H1 (cell line): Measurements from ENCODE around the gene MEF2D. TPM values are rescaled to one million over a fixed set of nuclear protein-coding genes. Genes with fewer than 3 reads are reported as not detected.

ENCODE experiments used
- CBX8 ChIP-seq: fragments of 300-800, 300-1000 bp; sonication (generic); IDR thresholded peaks from 2 replicates; pipeline ENCODE4 v1.7.1; 2016; ENCODE audit warnings: low read depth, low read length, borderline replicate concordance
- SP1 ChIP-seq: IDR thresholded peaks from 2 replicates; pipeline ENCODE4 v1.6.1; 2011; ENCODE audit warnings: low read depth, low read length
- TCF12 ChIP-seq: IDR thresholded peaks from 2 replicates; pipeline ENCODE4 v1.6.1; 2011; ENCODE audit warnings: low read depth, mild to moderate bottlenecking, low read length
- polyA plus RNA-seq, 7 experiments: library from polyadenylated mRNA; depleted of rRNA in 3 of 7; stranded (reverse) in 5 of 7; unstranded in 2 of 7; fragments of >200 nt in 5 of 7; fragments of 200-250 nt in 2 of 7; gene quantifications; 1 replicate in 5 of 7; 2 replicates in 1 of 7; 4 replicates in 1 of 7; pipeline versions ENCODE4 v1.2.1 to v1.2.3, GENCODE V29; 2011 to 2013; ENCODE audit warnings: missing spikeins in 2 of 7, mixed read lengths in 2 of 7
- total RNA-seq: library from RNA; stranded (reverse); fragmentation: NEBNext Ultra II Directional; extraction: Animal tissue kit (Norgen Biotek cat#: 25700); gene quantifications from 2 replicates; pipeline ENCODE4 v1.2.1, GENCODE V29; 2021
- TF ChIP-seq, protein P1 (sequence below): IDR thresholded peaks from 2 replicates; pipeline ENCODE4 v1.6.1; 2012; ENCODE audit warnings: low read length, inconsistent platforms
- TF ChIP-seq, protein P2 (sequence below), 3 experiments: IDR thresholded peaks; 1 replicate in 2 of 3; 2 replicates in 1 of 3; pipeline versions ENCODE4 v1.5.1 to v1.6.1; 2011; ENCODE audit warnings: low read length in 3 of 3, mild to moderate bottlenecking in 3 of 3, inconsistent platforms in 2 of 3, low read depth in 1 of 3, moderate library complexity in 1 of 3; ENCODE audit not compliant: insufficient read depth in 1 of 3; ENCODE audit errors: control extremely low read depth in 1 of 3

MEF2D gene
- total and polyA plus RNA-seq, 2 of the 8 experiments (the other 6 are each of a cell fraction or from before 2014, with no cell fraction given), result 17.3 to 20.3 TPM

DNA sequence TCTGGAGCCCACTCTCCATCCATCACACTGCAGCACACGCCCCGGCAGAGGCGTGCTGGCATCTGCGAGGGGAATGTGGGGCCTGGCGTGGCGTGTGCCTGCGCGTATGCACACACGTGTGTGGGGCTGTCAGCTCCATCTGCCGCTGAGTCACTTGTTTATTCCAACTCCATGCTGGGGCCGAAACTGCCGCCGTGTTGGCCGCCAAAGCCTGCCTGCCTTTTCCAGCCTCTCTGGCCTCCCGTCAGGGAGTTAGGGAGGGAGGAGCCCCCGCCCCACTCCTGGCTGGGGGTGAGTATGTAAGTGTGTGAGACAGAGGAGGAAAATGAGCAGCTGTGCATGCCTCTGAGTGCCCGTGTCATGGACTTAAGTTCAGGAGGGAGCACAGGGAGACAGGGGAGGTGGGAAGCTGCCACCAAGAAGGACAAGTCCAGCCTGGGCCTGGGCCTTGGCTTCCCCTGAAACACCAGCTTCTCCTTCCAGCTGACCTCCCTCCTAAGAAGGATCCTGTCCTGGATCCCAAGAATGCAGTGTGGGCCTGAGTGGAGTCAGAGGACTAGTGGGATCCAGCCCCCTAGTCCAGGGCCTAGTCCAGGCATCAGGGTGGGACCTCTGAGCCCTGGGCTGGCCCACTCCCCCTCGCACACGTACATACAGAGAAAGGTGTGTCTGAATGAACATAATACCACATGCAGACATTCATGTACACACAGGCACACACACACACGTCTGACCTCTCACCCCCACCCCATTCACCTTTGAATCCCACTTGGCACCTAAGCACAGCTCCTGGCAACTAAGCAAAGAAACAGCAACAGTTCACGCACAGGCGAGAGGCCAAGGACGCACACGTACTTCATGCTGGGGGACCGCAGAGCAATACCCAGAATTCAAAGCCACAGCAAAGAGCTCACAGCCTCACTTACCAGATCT, 24.7 kb downstream of the MEF2D start (continued):
- TF ChIP-seq, protein P1, sequence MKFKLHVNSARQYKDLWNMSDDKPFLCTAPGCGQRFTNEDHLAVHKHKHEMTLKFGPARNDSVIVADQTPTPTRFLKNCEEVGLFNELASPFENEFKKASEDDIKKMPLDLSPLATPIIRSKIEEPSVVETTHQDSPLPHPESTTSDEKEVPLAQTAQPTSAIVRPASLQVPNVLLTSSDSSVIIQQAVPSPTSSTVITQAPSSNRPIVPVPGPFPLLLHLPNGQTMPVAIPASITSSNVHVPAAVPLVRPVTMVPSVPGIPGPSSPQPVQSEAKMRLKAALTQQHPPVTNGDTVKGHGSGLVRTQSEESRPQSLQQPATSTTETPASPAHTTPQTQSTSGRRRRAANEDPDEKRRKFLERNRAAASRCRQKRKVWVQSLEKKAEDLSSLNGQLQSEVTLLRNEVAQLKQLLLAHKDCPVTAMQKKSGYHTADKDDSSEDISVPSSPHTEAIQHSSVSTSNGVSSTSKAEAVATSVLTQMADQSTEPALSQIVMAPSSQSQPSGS, result no peak
- TF ChIP-seq CBX8, result no peak
- TF ChIP-seq TCF12, result no peak
- TF ChIP-seq SP1, result no peak
- TF ChIP-seq, protein P2, sequence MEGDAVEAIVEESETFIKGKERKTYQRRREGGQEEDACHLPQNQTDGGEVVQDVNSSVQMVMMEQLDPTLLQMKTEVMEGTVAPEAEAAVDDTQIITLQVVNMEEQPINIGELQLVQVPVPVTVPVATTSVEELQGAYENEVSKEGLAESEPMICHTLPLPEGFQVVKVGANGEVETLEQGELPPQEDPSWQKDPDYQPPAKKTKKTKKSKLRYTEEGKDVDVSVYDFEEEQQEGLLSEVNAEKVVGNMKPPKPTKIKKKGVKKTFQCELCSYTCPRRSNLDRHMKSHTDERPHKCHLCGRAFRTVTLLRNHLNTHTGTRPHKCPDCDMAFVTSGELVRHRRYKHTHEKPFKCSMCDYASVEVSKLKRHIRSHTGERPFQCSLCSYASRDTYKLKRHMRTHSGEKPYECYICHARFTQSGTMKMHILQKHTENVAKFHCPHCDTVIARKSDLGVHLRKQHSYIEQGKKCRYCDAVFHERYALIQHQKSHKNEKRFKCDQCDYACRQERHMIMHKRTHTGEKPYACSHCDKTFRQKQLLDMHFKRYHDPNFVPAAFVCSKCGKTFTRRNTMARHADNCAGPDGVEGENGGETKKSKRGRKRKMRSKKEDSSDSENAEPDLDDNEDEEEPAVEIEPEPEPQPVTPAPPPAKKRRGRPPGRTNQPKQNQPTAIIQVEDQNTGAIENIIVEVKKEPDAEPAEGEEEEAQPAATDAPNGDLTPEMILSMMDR (IDR thresholded peaks at IDR 0.05; ENCODE audit: control extremely low read depth in 1 of 3, insufficient read depth in 1 of 3, low read depth in 1 of 3, low read length in 3 of 3), result no peak
